Hepatocyte (in vitro differentiated cells): ENCODE measurements around the gene VWF. TPM values are rescaled to one million over a fixed set of nuclear protein-coding genes. Genes with fewer than 3 reads are reported as not detected.

Source experiments
- DNase-seq: peaks from one replicate; pipeline ENCODE4 v3.0.0-alpha.2; 2016; ENCODE audit warnings: low spot score
- H2AFZ ChIP-seq: fragments of 200-600 bp; sonication (generic); 2 replicates; pipeline ENCODE4 v1.6.0; 2016; ENCODE audit warnings: antibody characterized with exemption, mild to moderate bottlenecking
- H3K27ac ChIP-seq: fragments of 200-600 bp; sonication (generic); 2 replicates; pipeline ENCODE4 v1.5.1; 2016; ENCODE audit warnings: mild to moderate bottlenecking
- H3K27me3 ChIP-seq: fragments of 200-600 bp; sonication (generic); 2 replicates; pipeline ENCODE4 v1.6.1; 2016
- H3K36me3 ChIP-seq: fragments of 200-600 bp; sonication (generic); replicated peaks from 2 replicates; pipeline ENCODE4 v1.5.1; 2016; ENCODE audit warnings: low read depth; ENCODE audit not compliant: insufficient read depth
- H3K4me1 ChIP-seq: fragments of 200-600 bp; sonication (generic); 2 replicates; pipeline ENCODE4 v1.5.1; 2016; ENCODE audit warnings: mild to moderate bottlenecking, moderate library complexity; ENCODE audit not compliant: insufficient read depth
- H3K4me2 ChIP-seq: fragments of 200-600 bp; sonication (generic); 2 replicates; pipeline ENCODE4 v1.6.0; 2016
- H3K4me3 ChIP-seq: fragments of 200-600 bp; sonication (generic); 2 replicates; pipeline ENCODE4 v1.5.1; 2016; ENCODE audit warnings: mild to moderate bottlenecking
- H3K79me2 ChIP-seq: fragments of 200-600 bp; sonication (generic); 2 replicates; pipeline ENCODE4 v1.6.0; 2017; ENCODE audit warnings: mild to moderate bottlenecking
- H3K9me2 ChIP-seq: fragments of 200-600 bp; sonication (generic); replicated peaks from 2 replicates; pipeline ENCODE4 v1.6.0; 2017; ENCODE audit warnings: mild to moderate bottlenecking; ENCODE audit not compliant: insufficient read depth
- H3K9me3 ChIP-seq: fragments of 200-600 bp; sonication (generic); 2 replicates; pipeline ENCODE4 v1.5.1; 2016; ENCODE audit warnings: low read depth, mild to moderate bottlenecking
- H4K20me1 ChIP-seq: fragments of 200-600 bp; sonication (generic); 2 replicates; pipeline ENCODE4 v1.6.0; 2016; ENCODE audit warnings: mild to moderate bottlenecking; ENCODE audit not compliant: insufficient read depth, poor library complexity, severe bottlenecking
- CTCF ChIP-seq: fragments of 200-600 bp; sonication (generic); IDR thresholded peaks from 2 replicates; pipeline ENCODE4 v1.5.1; 2016; ENCODE audit warnings: antibody characterized with exemption, mild to moderate bottlenecking; ENCODE audit not compliant: poor library complexity
- EZH2 ChIP-seq: fragments of 200-600 bp; sonication (generic); IDR thresholded peaks from 2 replicates; pipeline ENCODE4 v1.6.1; 2016; ENCODE audit warnings: antibody characterized with exemption, mild to moderate bottlenecking, borderline replicate concordance
- EZH2phosphoT487 ChIP-seq: fragments of 200-600 bp; sonication (generic); IDR thresholded peaks from one replicate; pipeline ENCODE4 v1.6.1; 2018; ENCODE audit warnings: antibody characterized with exemption, mild to moderate bottlenecking, low read depth, moderate library complexity; ENCODE audit not compliant: unreplicated experiment, severe bottlenecking
- WGBS: methylation state at CpG from one replicate; pipeline ENCODE4 v1.1.6; 2016; ENCODE audit warnings: low lambda C conversion rate; ENCODE audit errors: missing lambda C conversion rate; 5-methylcytosine and 5-hydroxymethylcytosine counted together
- polyA plus RNA-seq: library from polyadenylated mRNA; unstranded; fragments of >200 nt; fragmentation: Nextera tagmentation; extraction: Ambion mirVana; gene quantifications from 2 replicates; pipeline ENCODE4 v1.2.1, GENCODE V29; 2016
- total RNA-seq: library from RNA; depleted of rRNA; stranded (reverse); fragments of >200 nt; gene quantifications from 2 replicates; pipeline ENCODE4 v1.2.3, GENCODE V29; 2014

Gene VWF
- total and polyA plus RNA-seq, 2 experiments from 2014 or later, result 0.20 to 0.77 TPM

- TF ChIP-seq CTCF, result no peak
- no peak for TF ChIP-seq EZH2
- TF ChIP-seq EZH2phosphoT487, result no peak
- no peaks in the 10 kb centered on the region for H3K79me2 ChIP-seq
- no peaks in the 10 kb centered on the region for H4K20me1 ChIP-seq
- H3K27ac ChIP-seq, result no peak overlapping the region
- H3K36me3 ChIP-seq, result no peaks in the 10 kb centered on the region
- DNase-seq, result no peak
- no peaks in the 10 kb centered on the region for H3K9me3 ChIP-seq
- H3K4me3 ChIP-seq, result no peak overlapping the region
- over 99% methylated on average over 30 of the region's 34 CpGs for WGBS
- no peak overlapping the region for H2AFZ ChIP-seq
- no peaks in the 10 kb centered on the region for H3K9me2 ChIP-seq
- H3K4me1 ChIP-seq, result no peaks in the 10 kb centered on the region
- H3K4me2 ChIP-seq, result no peak overlapping the region
- no peaks in the 10 kb centered on the region for H3K27me3 ChIP-seq
These were observed 8.0 kb upstream of the VWF start for GRCh38 chr12:6132496-6132895.

GRCh38 chr12:6125310-6125608 lies 789 bp upstream of the VWF start:
- Histone ChIP-seq H3K9me3 (no peaks in the 10 kb centered on the region), H3K4me2 (no peak overlapping the region), H3K36me3 (no peaks in the 10 kb centered on the region), H3K4me1 (no peaks in the 10 kb centered on the region), H3K4me3 (no peak overlapping the region), H3K79me2 (no peaks in the 10 kb centered on the region), H2AFZ (no peak overlapping the region), H3K27me3 (no peaks in the 10 kb centered on the region), H4K20me1 (no peaks in the 10 kb centered on the region), H3K27ac (no peak overlapping the region), H3K9me2 (no peaks in the 10 kb centered on the region)
- DNase-seq, result no peak
- WGBS, result 81% methylated on average over 3 of the region's 3 CpGs
- no peak for TF ChIP-seq EZH2

GRCh38 chr12:6123258-6123657 lies 1.2 kb downstream of the VWF start:
- Histone ChIP-seq H3K4me2 (no peak overlapping the region), H4K20me1 (no peaks in the 10 kb centered on the region), H3K4me3 (no peak overlapping the region), H3K36me3 (no peaks in the 10 kb centered on the region), H3K9me3 (no peaks in the 10 kb centered on the region), H3K27ac (no peak overlapping the region), H3K27me3 (no peaks in the 10 kb centered on the region), H3K4me1 (no peaks in the 10 kb centered on the region), H3K9me2 (no peaks in the 10 kb centered on the region), H2AFZ (no peak overlapping the region), H3K79me2 (no peaks in the 10 kb centered on the region)
- TF ChIP-seq CTCF, result no peak
- no peak for TF ChIP-seq EZH2
- no peak for TF ChIP-seq EZH2phosphoT487
- DNase-seq, result no peak
- 90% methylated on average over 9 of the region's 9 CpGs for WGBS

- 83% methylated on average over 4 of the region's 4 CpGs for WGBS
- H3K4me3 ChIP-seq, result no peak overlapping the region
- no peaks in the 10 kb centered on the region for H4K20me1 ChIP-seq
These were observed 2.3 kb downstream of the VWF start for GRCh38 chr12:6122201-6122600.

More at GRCh38 chr12:6122201-6122600, 2.3 kb downstream of the VWF start:
- DNase-seq, result no peak
- Histone ChIP-seq H3K4me2 (no peak overlapping the region), H3K9me3 (no peaks in the 10 kb centered on the region), H3K4me1 (no peaks in the 10 kb centered on the region), H3K36me3 (no peaks in the 10 kb centered on the region), H3K9me2 (no peaks in the 10 kb centered on the region), H3K27me3 (no peaks in the 10 kb centered on the region), H3K79me2 (no peaks in the 10 kb centered on the region), H3K27ac (no peak overlapping the region), H2AFZ (no peak overlapping the region)
- TF ChIP-seq EZH2 (no peak), EZH2phosphoT487 (no peak), CTCF (no peak)
